DMS114 treated with DMSO at 0.1 percent for 48 hours (cell line): ENCODE results near the gene APOL6.

Experiments used
- DNase-seq: peaks from one replicate; lab custom pipeline; 2025; ENCODE audit not compliant: unreplicated experiment; lab: John Stamatoyannopoulos, UW

Gene APOL6

GRCh38 chr22:35711336-35711735, 63.1 kb downstream of the APOL6 start:
- no peak for DNase-seq

GRCh38 chr22:35712672-35713071, 64.4 kb downstream of the APOL6 start:
- no peak for DNase-seq

- no peak for DNase-seq
Observed at GRCh38 chr22:35717572-35717971, 69.3 kb downstream of the APOL6 start, which contains the start of gene APOL5. APOL5 (plus strand) TSS chr22:35717872; CDS start chr22:35717872, 0 bp downstream.
